Suprapubic skin (tissue), 4 donors: ENCODE results near the gene CNPY3. TPM values are rescaled to one million over a fixed set of nuclear protein-coding genes. Genes with fewer than 3 reads are reported as not detected.

Experiments
- DNase-seq, 2 donors: peaks; one replicate each; pipeline ENCODE4 v3.0.0-alpha.2; 2019; ENCODE audit warnings: low spot score in 2 of 2
- H3K27ac ChIP-seq: fragments of 200-600 bp; sonication (generic); one replicate; pipeline ENCODE4 v1.5.1; 2019
- H3K27me3 ChIP-seq: fragments of 200-600 bp; sonication (generic); one replicate; pipeline ENCODE4 v1.5.1; 2019
- H3K36me3 ChIP-seq: fragments of 200-600 bp; sonication (generic); one replicate; pipeline ENCODE4 v1.5.1; 2019
- H3K4me1 ChIP-seq: fragments of 200-600 bp; sonication (generic); one replicate; pipeline ENCODE4 v1.5.1; 2019
- H3K4me3 ChIP-seq: fragments of 200-600 bp; sonication (generic); one replicate; pipeline ENCODE4 v1.5.1; 2019; ENCODE audit warnings: mild to moderate bottlenecking
- H3K9me3 ChIP-seq: fragments of 200-600 bp; sonication (generic); one replicate; pipeline ENCODE4 v1.5.1; 2019
- EP300 ChIP-seq: sonication (generic); formaldehyde crosslinking; IDR thresholded peaks from one replicate; pipeline ENCODE4 v1.6.1; 2017; ENCODE audit warnings: antibody characterized with exemption
- POLR2A ChIP-seq, 2 donors: fragments of 450-650 bp; IDR thresholded peaks; one replicate each; pipeline ENCODE4 v1.6.1; 2017; ENCODE audit warnings: antibody characterized with exemption in 2 of 2, mild to moderate bottlenecking in 2 of 2, moderate library complexity in 2 of 2
- POLR2AphosphoS5 ChIP-seq, 3 donors: sonication (generic); formaldehyde crosslinking; IDR thresholded peaks; one replicate each; pipeline ENCODE4 v1.6.1; 2017; ENCODE audit warnings: antibody characterized with exemption in 3 of 3
- WGBS: methylation state at CpG from one replicate; pipeline ENCODE4 v1.1.5; 2018; 5-methylcytosine and 5-hydroxymethylcytosine counted together
- total RNA-seq, 4 donors: library from RNA; depleted of rRNA; stranded (reverse); fragments of >200 nt; gene quantifications; one replicate each; pipeline ENCODE4 v1.1.0, GENCODE V29; 2016
- TF ChIP-seq, protein P1 (sequence below), 2 donors: fragments of 200-600 bp in 1 of 2; fragments of 450-650 bp in 1 of 2; sonication (generic) in 1 of 2; IDR thresholded peaks; one replicate each; pipeline ENCODE4 v1.5.1; 2016 to 2019; ENCODE audit warnings: antibody characterized with exemption in 2 of 2, mild to moderate bottlenecking in 1 of 2, moderate library complexity in 1 of 2

The CNPY3 gene
- total RNA-seq, 4 donors from 2014 or later, result 19.0 to 26.4 (median 23.2) TPM

DNA sequence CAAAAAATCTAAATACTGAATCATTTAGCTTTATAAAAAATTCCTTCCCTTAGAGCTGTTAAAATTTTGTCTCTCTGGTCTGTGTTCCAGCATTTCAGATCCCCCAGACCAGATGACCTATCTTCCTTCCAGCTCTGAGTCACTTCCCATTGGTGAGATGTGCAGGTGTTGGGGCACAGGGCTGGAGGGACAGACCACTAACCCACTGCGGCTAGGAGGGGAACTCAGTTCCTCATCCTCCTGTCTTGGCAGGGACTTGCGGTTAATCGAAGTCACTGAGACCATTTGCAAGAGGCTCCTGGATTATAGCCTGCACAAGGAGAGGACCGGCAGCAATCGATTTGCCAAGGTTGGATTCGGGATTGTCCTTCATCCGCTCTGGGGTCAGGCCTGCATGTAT is 6.0 kb downstream of the CNPY3 start:
- no peak for TF ChIP-seq EP300
- TF ChIP-seq POLR2AphosphoS5 (IDR thresholded peaks at IDR 0.05), result no peak
- TF ChIP-seq POLR2A (IDR thresholded peaks at IDR 0.05), result no peak
- TF ChIP-seq, protein P1, sequence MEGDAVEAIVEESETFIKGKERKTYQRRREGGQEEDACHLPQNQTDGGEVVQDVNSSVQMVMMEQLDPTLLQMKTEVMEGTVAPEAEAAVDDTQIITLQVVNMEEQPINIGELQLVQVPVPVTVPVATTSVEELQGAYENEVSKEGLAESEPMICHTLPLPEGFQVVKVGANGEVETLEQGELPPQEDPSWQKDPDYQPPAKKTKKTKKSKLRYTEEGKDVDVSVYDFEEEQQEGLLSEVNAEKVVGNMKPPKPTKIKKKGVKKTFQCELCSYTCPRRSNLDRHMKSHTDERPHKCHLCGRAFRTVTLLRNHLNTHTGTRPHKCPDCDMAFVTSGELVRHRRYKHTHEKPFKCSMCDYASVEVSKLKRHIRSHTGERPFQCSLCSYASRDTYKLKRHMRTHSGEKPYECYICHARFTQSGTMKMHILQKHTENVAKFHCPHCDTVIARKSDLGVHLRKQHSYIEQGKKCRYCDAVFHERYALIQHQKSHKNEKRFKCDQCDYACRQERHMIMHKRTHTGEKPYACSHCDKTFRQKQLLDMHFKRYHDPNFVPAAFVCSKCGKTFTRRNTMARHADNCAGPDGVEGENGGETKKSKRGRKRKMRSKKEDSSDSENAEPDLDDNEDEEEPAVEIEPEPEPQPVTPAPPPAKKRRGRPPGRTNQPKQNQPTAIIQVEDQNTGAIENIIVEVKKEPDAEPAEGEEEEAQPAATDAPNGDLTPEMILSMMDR (IDR thresholded peaks at IDR 0.05), result no peak
- Histone ChIP-seq H3K27me3 (no peaks in the 10 kb centered on the region), H3K36me3 (peaks cover 60% of the 10 kb centered on the region), H3K4me1 (peaks cover 31% of the 10 kb centered on the region), H3K27ac (no peak overlapping the region), H3K9me3 (no peaks in the 10 kb centered on the region), H3K4me3 (no peak overlapping the region)
- DNase-seq, result no peak
- WGBS, result 79% methylated on average over 4 of the region's 7 CpGs

DNA sequence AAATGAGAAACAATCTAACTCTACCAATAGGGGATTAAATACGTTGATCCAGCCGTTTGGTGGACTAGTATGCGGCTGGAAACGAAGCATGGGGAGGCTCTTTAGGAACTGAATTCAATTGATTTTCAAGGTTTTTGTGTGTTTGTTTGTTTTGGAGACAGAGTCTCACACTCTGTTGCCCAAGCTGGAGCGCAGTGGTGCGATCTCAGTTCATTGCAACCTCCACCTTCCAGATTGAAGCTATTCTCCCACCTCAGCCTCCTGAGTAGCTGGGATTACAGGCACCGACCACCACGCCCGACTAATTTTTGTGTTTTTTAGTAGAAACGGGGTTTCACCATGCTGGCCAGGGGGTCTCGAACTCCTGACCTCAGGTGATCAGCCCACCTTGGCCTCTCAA is 7.1 kb downstream of the CNPY3 start:
- no peak for DNase-seq
- Histone ChIP-seq H3K4me3 (no peak overlapping the region), H3K27ac (no peak overlapping the region), H3K36me3 (peaks cover 65% of the 10 kb centered on the region), H3K9me3 (no peaks in the 10 kb centered on the region), H3K27me3 (no peaks in the 10 kb centered on the region), H3K4me1 (peaks cover 20% of the 10 kb centered on the region)
- WGBS, result 95% methylated on average over 11 of the region's 11 CpGs
- TF ChIP-seq POLR2AphosphoS5 (IDR thresholded peaks at IDR 0.05) (no peak), EP300 (no peak), POLR2A (IDR thresholded peaks at IDR 0.05) (no peak)
- TF ChIP-seq, protein P1 (IDR thresholded peaks at IDR 0.05), result no peak

DNA sequence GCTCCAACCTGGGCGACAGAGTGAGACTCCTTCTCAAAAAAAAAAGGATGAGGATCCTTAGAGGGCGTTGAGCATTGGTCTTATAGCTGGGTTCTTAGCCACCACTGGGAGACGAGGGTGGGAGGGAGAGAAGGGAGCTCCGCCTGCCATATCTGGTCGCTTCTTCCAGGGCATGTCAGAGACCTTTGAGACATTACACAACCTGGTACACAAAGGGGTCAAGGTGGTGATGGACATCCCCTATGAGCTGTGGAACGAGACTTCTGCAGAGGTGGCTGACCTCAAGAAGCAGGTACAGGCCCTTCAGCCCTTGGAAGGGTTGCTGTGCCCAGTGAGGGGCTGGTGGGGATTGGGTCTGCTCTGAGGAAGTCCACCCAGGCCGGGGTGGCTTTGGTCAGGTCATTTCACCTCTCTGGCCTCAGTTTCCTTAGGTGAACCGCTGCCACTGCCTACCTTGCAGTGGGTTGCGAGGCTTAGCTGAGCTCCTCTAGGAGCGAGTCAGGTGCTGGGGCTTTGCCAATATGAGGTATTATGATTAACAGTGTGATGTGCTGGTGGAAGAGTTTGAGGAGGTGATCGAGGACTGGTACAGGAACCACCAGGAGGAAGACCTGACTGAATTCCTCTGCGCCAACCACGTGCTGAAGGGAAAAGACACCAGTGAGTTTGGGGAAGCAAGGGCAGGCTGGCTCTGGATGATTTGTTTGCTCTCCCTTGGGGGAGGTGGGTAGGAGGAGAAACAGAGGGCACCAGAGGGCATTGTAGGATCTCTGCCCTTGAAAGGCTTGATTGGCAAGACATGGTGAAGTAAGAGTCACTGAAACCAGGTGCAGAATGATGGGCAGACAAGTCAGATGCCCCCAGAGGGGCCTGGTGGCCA is 8.5 kb downstream of the CNPY3 start:
- H3K4me3 ChIP-seq, result no peak overlapping the region
- H3K9me3 ChIP-seq, result no peaks in the 10 kb centered on the region
- TF ChIP-seq, protein P1 (IDR thresholded peaks at IDR 0.05), result no peak
- TF ChIP-seq POLR2A (IDR thresholded peaks at IDR 0.05) (no peak), EP300 (no peak), POLR2AphosphoS5 (IDR thresholded peaks at IDR 0.05) (no peak)
- H3K4me1 ChIP-seq, result peaks cover 13% of the 10 kb centered on the region
- H3K27ac ChIP-seq, result no peak overlapping the region
- no peak for DNase-seq
- 91% methylated on average over 11 of the region's 13 CpGs for WGBS
- peaks cover 72% of the 10 kb centered on the region for H3K36me3 ChIP-seq
- no peaks in the 10 kb centered on the region for H3K27me3 ChIP-seq

- Histone ChIP-seq H3K9me3 (no peaks in the 10 kb centered on the region), H3K4me1 (peaks cover 8% of the 10 kb centered on the region), H3K27me3 (no peaks in the 10 kb centered on the region), H3K4me3 (no peak overlapping the region), H3K27ac (no peak overlapping the region), H3K36me3 (peaks cover 78% of the 10 kb centered on the region)
- DNase-seq, result no peak
- no peak for TF ChIP-seq POLR2A (IDR thresholded peaks at IDR 0.05)
- no peak for TF ChIP-seq POLR2AphosphoS5 (IDR thresholded peaks at IDR 0.05)
- TF ChIP-seq, protein P1 (IDR thresholded peaks at IDR 0.05), result no peak
- no peak for TF ChIP-seq EP300
- WGBS, result 92% methylated on average over 4 of the region's 5 CpGs
Observed at GRCh38 chr6:42938428-42938796, 9.1 kb downstream of the CNPY3 start.

- H3K4me3 ChIP-seq, result no peak overlapping the region
- H3K36me3 ChIP-seq, result peaks cover 83% of the 10 kb centered on the region
- DNase-seq, result no peak
- no peaks in the 10 kb centered on the region for H3K9me3 ChIP-seq
- H3K27ac ChIP-seq, result no peak overlapping the region
- 77% methylated on average over 9 of the region's 9 CpGs for WGBS
- H3K27me3 ChIP-seq, result no peaks in the 10 kb centered on the region
- no peak for TF ChIP-seq POLR2A (IDR thresholded peaks at IDR 0.05)
- no peak for TF ChIP-seq EP300
- TF ChIP-seq, protein P1 (IDR thresholded peaks at IDR 0.05), result no peak
- no peak for TF ChIP-seq POLR2AphosphoS5 (IDR thresholded peaks at IDR 0.05)
- peaks cover under 1% of the 10 kb centered on the region for H3K4me1 ChIP-seq
Observed at GRCh38 chr6:42938987-42939809, 9.9 kb downstream of the CNPY3 start.
